ENCODE measurements around the gene LAMC3.
A peak's percentile ranks its signal among the peaks of the same experiment; 100 is the strongest.

Gene LAMC3

GRCh38 chr9:131116281-131117120 is 107.5 kb downstream of the LAMC3 start:
- Histone ChIP-seq H3K27me3 (replicated peaks; ENCODE audit: control insufficient read depth, insufficient read depth, low read length) (peaks cover 27% of the 10 kb centered on the region), H3K9me3 (ENCODE audit: control insufficient read depth, low read length) (no peaks in the 10 kb centered on the region), H3K4me3 (ENCODE audit: low read length) (no peak overlapping the region), H3K4me1 (ENCODE audit: control insufficient read depth, insufficient read depth, low read length) (no peaks in the 10 kb centered on the region), H3K9ac (ENCODE audit: low read length) (no peak overlapping the region), H3K36me3 (ENCODE audit: control insufficient read depth, insufficient read depth, low read length, severe bottlenecking) (no peaks in the 10 kb centered on the region)
- no peak for DNase-seq (ENCODE audit: low read depth)

GRCh38 chr9:131117121-131117761 is 108.3 kb downstream of the LAMC3 start:
- no peaks in the 10 kb centered on the region for H3K4me1 ChIP-seq (ENCODE audit: control insufficient read depth, insufficient read depth, low read length)
- no peaks in the 10 kb centered on the region for H3K9me3 ChIP-seq (ENCODE audit: control insufficient read depth, low read length)
- H3K4me3 ChIP-seq (ENCODE audit: low read length), result no peak overlapping the region
- DNase-seq (ENCODE audit: low read depth), result no peak
- H3K27me3 ChIP-seq (replicated peaks; ENCODE audit: control insufficient read depth, insufficient read depth, low read length), result peaks cover 22% of the 10 kb centered on the region
- no peak overlapping the region for H3K9ac ChIP-seq (ENCODE audit: low read length)
- no peaks in the 10 kb centered on the region for H3K36me3 ChIP-seq (ENCODE audit: control insufficient read depth, insufficient read depth, low read length, severe bottlenecking)

GRCh38 chr9:131117762-131118145 is 108.8 kb downstream of the LAMC3 start:
- DNase-seq (ENCODE audit: low read depth), result no peak
- H3K4me1 ChIP-seq (ENCODE audit: control insufficient read depth, insufficient read depth, low read length), result no peaks in the 10 kb centered on the region
- H3K36me3 ChIP-seq (ENCODE audit: control insufficient read depth, insufficient read depth, low read length, severe bottlenecking), result no peaks in the 10 kb centered on the region
- H3K4me3 ChIP-seq (ENCODE audit: low read length), result no peak overlapping the region
- no peak overlapping the region for H3K9ac ChIP-seq (ENCODE audit: low read length)
- H3K27me3 ChIP-seq (replicated peaks; ENCODE audit: control insufficient read depth, insufficient read depth, low read length), result peaks cover 17% of the 10 kb centered on the region
- H3K9me3 ChIP-seq (ENCODE audit: control insufficient read depth, low read length), result no peaks in the 10 kb centered on the region

GRCh38 chr9:131119600-131119999 is 110.6 kb downstream of the LAMC3 start:
- Histone ChIP-seq H3K4me3 (ENCODE audit: low read length) (no peak overlapping the region), H3K36me3 (ENCODE audit: control insufficient read depth, insufficient read depth, low read length, severe bottlenecking) (no peaks in the 10 kb centered on the region)

GRCh38 chr9:131120620-131121228 is 111.8 kb downstream of the LAMC3 start:
- DNase-seq (ENCODE audit: low read depth), result no peak
- Histone ChIP-seq H3K4me1 (ENCODE audit: control insufficient read depth, insufficient read depth, low read length) (peaks cover 7% of the 10 kb centered on the region), H3K9me3 (ENCODE audit: control insufficient read depth, low read length) (no peaks in the 10 kb centered on the region), H3K4me3 (ENCODE audit: low read length) (no peak overlapping the region), H3K27me3 (replicated peaks; ENCODE audit: control insufficient read depth, insufficient read depth, low read length) (peaks cover 15% of the 10 kb centered on the region), H3K36me3 (ENCODE audit: control insufficient read depth, insufficient read depth, low read length, severe bottlenecking) (no peaks in the 10 kb centered on the region), H3K9ac (ENCODE audit: low read length) (no peak overlapping the region)

More at GRCh38 chr9:131119600-131119999, 110.6 kb downstream of the LAMC3 start:
- no peak for DNase-seq (ENCODE audit: low read depth)
- Histone ChIP-seq H3K4me1 (ENCODE audit: control insufficient read depth, insufficient read depth, low read length) (peaks cover 1% of the 10 kb centered on the region), H3K27me3 (replicated peaks; ENCODE audit: control insufficient read depth, insufficient read depth, low read length) (peaks cover 15% of the 10 kb centered on the region), H3K9me3 (ENCODE audit: control insufficient read depth, low read length) (no peaks in the 10 kb centered on the region), H3K9ac (ENCODE audit: low read length) (no peak overlapping the region)

- Histone ChIP-seq H3K4me3 (ENCODE audit: low read length) (no peak overlapping the region), H3K36me3 (ENCODE audit: control insufficient read depth, insufficient read depth, low read length, severe bottlenecking) (no peaks in the 10 kb centered on the region), H3K9ac (ENCODE audit: low read length) (no peak overlapping the region), H3K9me3 (ENCODE audit: control insufficient read depth, low read length) (no peaks in the 10 kb centered on the region), H3K27me3 (replicated peaks; ENCODE audit: control insufficient read depth, insufficient read depth, low read length) (peaks cover 15% of the 10 kb centered on the region), H3K4me1 (ENCODE audit: control insufficient read depth, insufficient read depth, low read length) (peaks cover 11% of the 10 kb centered on the region)
- DNase-seq (ENCODE audit: low read depth), result no peak
Observed at GRCh38 chr9:131121346-131121745, 112.4 kb downstream of the LAMC3 start.

GRCh38 chr9:131122158-131122557 is 113.2 kb downstream of the LAMC3 start:
- peaks cover 13% of the 10 kb centered on the region for H3K27me3 ChIP-seq (replicated peaks; ENCODE audit: control insufficient read depth, insufficient read depth, low read length)
- DNase-seq (ENCODE audit: low read depth), result no peak
- H3K9ac ChIP-seq (ENCODE audit: low read length), result no peak overlapping the region
- no peak overlapping the region for H3K4me3 ChIP-seq (ENCODE audit: low read length)
- peaks cover 17% of the 10 kb centered on the region for H3K4me1 ChIP-seq (ENCODE audit: control insufficient read depth, insufficient read depth, low read length)
- no peaks in the 10 kb centered on the region for H3K36me3 ChIP-seq (ENCODE audit: control insufficient read depth, insufficient read depth, low read length, severe bottlenecking)
- no peaks in the 10 kb centered on the region for H3K9me3 ChIP-seq (ENCODE audit: control insufficient read depth, low read length)

GRCh38 chr9:131125038-131125287 is 116.0 kb downstream of the LAMC3 start:
- peaks cover 17% of the 10 kb centered on the region for H3K4me1 ChIP-seq (ENCODE audit: control insufficient read depth, insufficient read depth, low read length)
- H3K27me3 ChIP-seq (replicated peaks; ENCODE audit: control insufficient read depth, insufficient read depth, low read length), result peaks cover 6% of the 10 kb centered on the region
- H3K9ac ChIP-seq (ENCODE audit: low read length), result peak overlapping the region; percentile 97
- DNase-seq (ENCODE audit: low read depth), result peak; percentile 22
- H3K9me3 ChIP-seq (ENCODE audit: control insufficient read depth, low read length), result no peaks in the 10 kb centered on the region
- H3K36me3 ChIP-seq (ENCODE audit: control insufficient read depth, insufficient read depth, low read length, severe bottlenecking), result peaks cover 27% of the 10 kb centered on the region
- peak overlapping the region; percentile 92 for H3K4me3 ChIP-seq (ENCODE audit: low read length)

- Histone ChIP-seq H3K4me3 (ENCODE audit: low read length) (peak within 1 kb of the TSS; percentile 92), H3K9ac (ENCODE audit: low read length) (peak within 1 kb of the TSS; percentile 97), H3K27me3 (replicated peaks; ENCODE audit: control insufficient read depth, insufficient read depth, low read length) (peaks cover 4% of the 10 kb centered on the region), H3K9me3 (ENCODE audit: control insufficient read depth, low read length) (no peaks in the 10 kb centered on the region), H3K4me1 (ENCODE audit: control insufficient read depth, insufficient read depth, low read length) (peaks cover 17% of the 10 kb centered on the region), H3K36me3 (ENCODE audit: control insufficient read depth, insufficient read depth, low read length, severe bottlenecking) (peaks cover 31% of the 10 kb centered on the region)
- DNase-seq (ENCODE audit: low read depth), result peak; percentile 99
Observed at GRCh38 chr9:131125288-131126058, 116.5 kb downstream of the LAMC3 start, which contains the start of gene NUP214. Gene NUP214, plus strand, starts transcription at chr9:131125586. Its CDS starts 119 bp downstream, at chr9:131125705.

GRCh38 chr9:131126059-131126426 is 117.1 kb downstream of the LAMC3 start:
- H3K4me1 ChIP-seq (ENCODE audit: control insufficient read depth, insufficient read depth, low read length), result peaks cover 17% of the 10 kb centered on the region
- H3K36me3 ChIP-seq (ENCODE audit: control insufficient read depth, insufficient read depth, low read length, severe bottlenecking), result peaks cover 37% of the 10 kb centered on the region
- peak overlapping the region; percentile 92 for H3K4me3 ChIP-seq (ENCODE audit: low read length)
- H3K9ac ChIP-seq (ENCODE audit: low read length), result peak overlapping the region; percentile 97
- no peak for DNase-seq (ENCODE audit: low read depth)
- no peaks in the 10 kb centered on the region for H3K27me3 ChIP-seq (replicated peaks; ENCODE audit: control insufficient read depth, insufficient read depth, low read length)
- no peaks in the 10 kb centered on the region for H3K9me3 ChIP-seq (ENCODE audit: control insufficient read depth, low read length)

- Histone ChIP-seq H3K9me3 (ENCODE audit: control insufficient read depth, low read length) (no peaks in the 10 kb centered on the region), H3K4me1 (ENCODE audit: control insufficient read depth, insufficient read depth, low read length) (peaks cover 17% of the 10 kb centered on the region), H3K4me3 (ENCODE audit: low read length) (no peak overlapping the region), H3K27me3 (replicated peaks; ENCODE audit: control insufficient read depth, insufficient read depth, low read length) (no peaks in the 10 kb centered on the region), H3K9ac (ENCODE audit: low read length) (no peak overlapping the region), H3K36me3 (ENCODE audit: control insufficient read depth, insufficient read depth, low read length, severe bottlenecking) (peaks cover 67% of the 10 kb centered on the region)
- DNase-seq (ENCODE audit: low read depth), result no peak
Observed at GRCh38 chr9:131129183-131129582, 120.2 kb downstream of the LAMC3 start.
